Measurements from ENCODE around the gene RDH5.

The RDH5 gene

GRCh38 chr12:55728186-55728938 is 8.2 kb downstream of the RDH5 start:
- DNase-seq (ENCODE audit: low spot score) = no peak

- DNase-seq (ENCODE audit: low spot score) = peak; percentile 85
Measured at GRCh38 chr12:55728939-55729818, 9.0 kb downstream of the RDH5 start, which contains the start of gene CD63. Gene CD63 (minus strand): TSS chr12:55729009. CDS start chr12:55728341, 668 bp downstream.

GRCh38 chr12:55729819-55730818 is 9.9 kb downstream of the RDH5 start:
- DNase-seq (ENCODE audit: low spot score) = peak; percentile 58

GRCh38 chr12:55732288-55732687 is 12.1 kb downstream of the RDH5 start:
- DNase-seq (ENCODE audit: low spot score) = no peak

- no peak for DNase-seq (ENCODE audit: low spot score)
Measured at GRCh38 chr12:55733021-55733555, 12.9 kb downstream of the RDH5 start.

- no peak for DNase-seq (ENCODE audit: low spot score)
Measured at GRCh38 chr12:55733858-55734257, 13.7 kb downstream of the RDH5 start.

- DNase-seq (ENCODE audit: low spot score) = no peak
Measured at GRCh38 chr12:55734595-55734994, 14.4 kb downstream of the RDH5 start.

- no peak for DNase-seq (ENCODE audit: low spot score)
Measured at GRCh38 chr12:55736076-55736475, 15.9 kb downstream of the RDH5 start.

- DNase-seq (ENCODE audit: low spot score) = peak; percentile 73
Measured at GRCh38 chr12:55736780-55737580, 16.8 kb downstream of the RDH5 start.

- DNase-seq (ENCODE audit: low spot score) = no peak
Measured at GRCh38 chr12:55737581-55738122, 17.5 kb downstream of the RDH5 start.

GRCh38 chr12:55738123-55739024 is 18.2 kb downstream of the RDH5 start:
- DNase-seq (ENCODE audit: low spot score) = peak; percentile 86

GRCh38 chr12:55739025-55739378 is 18.8 kb downstream of the RDH5 start:
- DNase-seq (ENCODE audit: low spot score) = no peak

GRCh38 chr12:55741931-55742680 is 21.9 kb downstream of the RDH5 start:
- DNase-seq (ENCODE audit: low spot score) = no peak

- DNase-seq (ENCODE audit: low spot score) = peak; percentile 43
Measured at GRCh38 chr12:55742719-55743405, 22.7 kb downstream of the RDH5 start, which contains the start of gene GDF11. Gene GDF11 (plus strand): TSS chr12:55743122. CDS start chr12:55743317, 195 bp downstream.

GRCh38 chr12:55743406-55744339 is 23.5 kb downstream of the RDH5 start:
- peak; percentile 61 for DNase-seq (ENCODE audit: low spot score)

GRCh38 chr12:55744340-55745030 is 24.3 kb downstream of the RDH5 start:
- no peak for DNase-seq (ENCODE audit: low spot score)
